HG02981 (cell line): ENCODE measurements around the gene TIAM1.

ENCODE experiments used
- ATAC-seq: cut with Tn5 transposase; IDR thresholded peaks from one replicate; pipeline ENCODE4 v1.9.1; 2021; ENCODE audit warnings: mild to moderate bottlenecking, moderate library complexity; ENCODE audit not compliant: unreplicated experiment

TIAM1 gene

DNA sequence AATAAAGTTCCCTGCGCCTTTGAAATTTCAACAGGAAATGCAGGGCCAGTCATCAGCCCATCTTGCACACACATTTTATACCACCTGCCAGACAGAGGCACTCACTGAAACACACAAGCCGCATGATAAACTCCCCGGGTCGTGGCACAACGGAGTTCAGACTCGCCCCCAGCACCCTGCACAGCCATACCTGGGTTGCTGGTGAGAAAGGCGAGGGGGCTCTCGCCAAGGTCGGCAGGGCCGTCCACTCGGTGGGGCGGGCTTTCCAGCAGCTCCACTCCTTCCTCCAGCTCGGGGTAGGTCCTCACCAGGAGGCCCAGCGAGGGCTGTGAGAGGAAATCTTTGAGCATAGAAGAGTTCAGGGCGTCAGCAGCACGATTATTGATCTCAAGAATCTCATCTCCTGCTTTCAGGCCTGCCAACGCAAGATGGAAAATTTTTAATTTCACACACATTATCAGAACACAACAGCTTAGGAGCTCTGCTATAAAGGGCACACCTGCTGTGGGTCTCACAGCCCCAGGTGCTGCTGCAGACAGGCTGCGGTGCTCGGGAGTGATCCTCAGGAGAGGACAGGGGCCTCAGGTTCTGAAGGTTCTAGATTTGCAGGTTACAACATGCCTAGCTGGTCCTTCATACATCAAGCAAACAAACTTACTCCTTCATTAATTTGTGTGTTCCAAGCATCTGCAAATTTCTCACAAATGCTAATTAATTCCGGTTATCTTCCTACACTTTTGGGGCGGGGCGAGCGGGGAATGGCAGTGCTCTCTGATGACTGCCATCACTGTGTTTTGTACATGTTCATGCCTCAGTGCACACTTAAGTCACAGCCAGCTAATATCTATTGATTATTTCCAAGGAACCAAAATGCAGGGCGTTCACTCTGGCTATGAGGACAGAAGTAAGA lies 161.6 kb downstream of the TIAM1 start:
- no peak for ATAC-seq

DNA sequence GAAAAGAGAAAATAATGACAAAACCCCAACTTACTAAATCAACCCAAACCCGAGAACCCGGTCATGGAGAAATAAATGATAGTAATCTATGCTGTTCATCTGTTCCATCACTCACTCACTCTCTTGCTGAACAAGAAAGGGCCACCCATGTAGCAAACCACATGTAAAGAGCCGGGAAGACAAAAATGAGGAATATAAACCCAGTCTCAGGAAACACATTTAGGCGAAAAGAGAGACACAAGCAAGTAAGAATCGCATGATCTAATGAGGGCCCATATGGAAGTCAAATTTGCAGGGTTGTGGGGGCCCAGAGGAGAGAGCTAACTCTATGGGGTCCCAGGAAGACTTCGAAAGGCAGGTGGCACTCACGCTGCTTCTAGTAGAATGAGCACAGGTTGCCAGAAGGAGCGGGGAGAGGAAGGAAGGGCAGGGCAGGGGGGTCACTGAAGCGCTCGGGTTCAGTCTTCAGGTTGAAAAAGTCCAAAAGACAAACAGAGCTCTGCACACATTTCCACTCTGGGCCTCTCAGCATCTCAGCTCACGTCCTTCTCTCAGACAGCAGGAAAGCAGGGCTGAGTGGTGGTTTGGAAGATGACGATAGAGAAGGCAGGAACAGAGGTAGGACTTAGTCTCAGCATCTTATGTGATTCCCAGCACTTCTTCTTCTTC lies 162.8 kb downstream of the TIAM1 start:
- no peak for ATAC-seq

DNA sequence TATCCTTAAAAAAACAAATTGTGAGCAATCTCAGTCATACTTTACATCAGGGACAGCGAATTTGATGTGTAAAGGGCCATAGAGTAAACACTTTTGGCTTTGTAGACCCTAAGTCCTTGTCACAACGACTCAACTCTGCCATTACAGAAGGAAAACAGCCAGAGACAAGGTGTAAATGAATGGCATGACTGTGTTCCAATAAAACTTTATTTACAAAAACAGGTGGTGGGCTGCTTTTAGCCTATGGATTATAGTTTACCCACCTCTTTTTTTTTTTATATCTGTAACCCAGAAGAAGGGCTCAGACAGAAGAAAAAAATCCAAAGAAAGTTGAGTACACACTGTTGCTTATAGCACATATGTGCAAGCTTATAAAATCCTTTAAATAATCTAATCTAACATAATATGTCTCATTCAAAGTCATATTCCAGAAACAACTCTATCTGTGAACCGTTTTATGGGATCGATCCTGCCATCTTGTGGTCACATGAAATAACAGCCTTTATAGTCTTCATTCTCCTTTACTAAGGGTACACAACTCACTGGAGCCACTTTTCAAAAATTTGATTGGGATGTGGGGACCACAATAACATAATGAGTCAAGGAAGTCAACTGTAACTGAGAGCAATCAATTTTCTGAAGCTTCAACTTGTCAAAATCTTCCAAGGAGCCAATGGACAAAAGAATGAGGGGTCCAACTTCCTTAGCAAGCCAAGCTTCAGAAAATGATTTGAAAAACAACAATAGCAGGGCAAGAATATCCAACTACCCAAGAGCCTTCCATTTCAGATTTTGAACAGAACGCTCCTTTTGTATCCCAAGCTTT lies 163.6 kb downstream of the TIAM1 start:
- no peak for ATAC-seq

- ATAC-seq: no peak
Measured at GRCh38 chr21:31176725-31177124, 167.3 kb downstream of the TIAM1 start.

- ATAC-seq: no peak
Measured at GRCh38 chr21:31176080-31176551, 167.9 kb downstream of the TIAM1 start.

DNA sequence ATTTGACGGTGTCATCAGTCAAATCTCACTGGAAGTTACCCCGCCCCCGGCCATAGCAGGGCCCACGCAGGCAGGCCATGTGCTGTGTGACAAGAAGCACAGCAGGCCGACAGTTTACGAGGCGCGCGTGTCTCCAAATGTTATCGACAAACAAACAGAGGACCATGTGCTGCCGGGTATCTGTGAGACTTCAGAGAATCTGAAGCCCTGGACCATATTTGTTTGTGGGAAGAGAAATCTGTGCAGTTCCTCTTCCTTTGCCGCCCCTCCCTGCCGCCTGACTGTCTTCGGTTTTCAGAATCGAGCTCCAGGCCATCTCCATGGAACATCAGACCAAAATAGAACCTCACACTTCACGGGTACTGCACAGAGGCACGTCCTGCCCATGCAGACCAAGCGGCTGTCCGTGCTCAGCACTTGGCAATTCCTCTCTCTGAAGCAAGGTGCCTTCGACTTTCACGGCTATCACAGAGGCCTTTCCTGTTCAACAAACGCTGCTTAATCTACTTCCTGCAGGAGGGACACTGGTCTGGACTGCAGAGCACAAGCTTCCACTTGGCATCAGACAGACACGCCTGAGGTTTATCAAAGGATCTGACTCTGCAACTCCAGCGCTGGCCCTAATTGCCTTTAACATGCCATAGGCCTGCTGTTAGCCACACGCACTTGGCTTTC lies 170.0 kb downstream of the TIAM1 start:
- ATAC-seq: no peak

DNA sequence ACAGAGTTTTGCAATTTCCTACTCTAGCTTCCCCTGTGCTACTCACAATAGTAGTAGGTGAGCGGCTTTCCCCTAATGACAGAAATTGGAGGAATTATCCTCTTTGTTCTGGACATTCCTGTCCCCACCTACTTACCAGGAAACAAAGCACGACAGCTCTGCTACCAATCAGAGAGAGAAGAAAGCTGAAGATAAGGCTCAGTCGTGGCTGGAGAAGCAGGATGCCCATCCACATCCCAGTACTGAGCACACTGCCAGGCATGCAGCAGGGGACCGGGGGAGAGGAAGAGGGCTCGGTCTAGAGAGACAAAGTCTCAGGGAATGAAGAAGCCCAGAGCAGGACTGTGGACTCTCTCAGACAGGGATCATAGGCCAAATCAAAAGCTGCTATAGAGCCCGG lies 171.7 kb downstream of the TIAM1 start:
- ATAC-seq: no peak

DNA sequence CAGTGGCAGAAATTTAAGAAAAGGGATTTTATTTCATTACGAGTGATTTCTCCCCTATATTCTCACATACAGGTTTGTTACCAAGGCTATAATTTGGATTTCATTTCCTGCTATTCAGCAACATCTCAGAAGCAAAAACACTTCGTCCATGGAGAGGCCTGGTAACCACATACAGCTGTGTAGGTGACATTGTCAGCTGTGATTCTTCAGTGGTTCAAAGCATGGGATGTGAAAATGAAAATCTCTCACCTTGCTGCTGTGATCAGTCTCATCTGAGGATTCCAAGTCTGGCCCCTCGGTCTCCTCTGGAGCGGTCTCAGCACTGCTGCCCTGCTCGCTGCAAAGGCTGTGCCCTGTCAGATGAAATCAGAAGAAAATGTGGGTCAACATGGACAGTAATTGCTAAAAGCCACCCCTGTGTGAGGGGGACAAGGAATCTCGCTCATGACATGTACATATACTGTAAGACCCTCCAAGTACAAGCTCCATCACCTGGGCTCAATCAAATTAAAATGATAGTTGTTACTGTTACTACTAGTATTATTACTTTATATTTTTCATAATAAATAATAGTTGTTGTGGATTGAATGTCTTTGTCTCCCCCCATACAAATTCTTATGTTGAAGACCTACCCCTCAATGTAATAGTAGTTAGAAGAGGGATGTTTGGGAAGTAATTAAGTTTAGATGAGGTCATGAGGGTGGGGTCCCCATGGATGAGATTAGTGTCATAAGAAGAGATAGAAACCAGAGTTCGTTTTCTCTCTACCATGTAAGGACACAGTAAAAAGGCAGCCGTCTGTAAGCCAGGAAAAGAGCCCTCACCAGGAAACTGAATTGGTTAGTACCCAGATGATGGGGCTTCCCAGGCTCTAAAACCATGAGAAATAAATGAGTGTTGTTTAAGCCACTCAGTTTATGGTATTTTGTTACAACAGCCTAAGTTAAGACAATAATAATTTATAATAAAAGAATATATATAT lies 179.1 kb downstream of the TIAM1 start:
- no peak for ATAC-seq

GRCh38 chr21:31162827-31163226 lies 181.2 kb downstream of the TIAM1 start:
- ATAC-seq: no peak

- ATAC-seq: no peak
Measured at GRCh38 chr21:31162079-31162699, 181.9 kb downstream of the TIAM1 start.

GRCh38 chr21:31161157-31161556 lies 182.9 kb downstream of the TIAM1 start:
- ATAC-seq: no peak

DNA sequence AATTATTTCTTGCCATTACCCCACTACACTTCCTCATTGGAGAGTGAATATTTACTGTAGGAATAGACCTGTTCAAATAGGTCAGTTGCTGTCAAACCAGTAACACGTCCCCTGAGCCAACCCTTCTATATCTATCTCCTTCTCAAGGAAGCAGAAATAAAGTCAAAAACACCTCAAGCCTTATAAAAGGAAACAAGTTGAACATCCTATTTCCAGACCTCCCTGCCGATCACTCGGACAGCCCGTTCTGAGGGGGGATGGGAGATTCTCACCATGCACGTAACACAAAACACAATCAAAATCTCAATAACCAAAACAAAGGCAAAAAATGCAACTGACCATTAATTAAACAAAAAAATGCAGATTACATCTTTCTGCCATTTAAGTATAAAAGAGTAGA lies 184.3 kb downstream of the TIAM1 start:
- ATAC-seq: no peak

DNA sequence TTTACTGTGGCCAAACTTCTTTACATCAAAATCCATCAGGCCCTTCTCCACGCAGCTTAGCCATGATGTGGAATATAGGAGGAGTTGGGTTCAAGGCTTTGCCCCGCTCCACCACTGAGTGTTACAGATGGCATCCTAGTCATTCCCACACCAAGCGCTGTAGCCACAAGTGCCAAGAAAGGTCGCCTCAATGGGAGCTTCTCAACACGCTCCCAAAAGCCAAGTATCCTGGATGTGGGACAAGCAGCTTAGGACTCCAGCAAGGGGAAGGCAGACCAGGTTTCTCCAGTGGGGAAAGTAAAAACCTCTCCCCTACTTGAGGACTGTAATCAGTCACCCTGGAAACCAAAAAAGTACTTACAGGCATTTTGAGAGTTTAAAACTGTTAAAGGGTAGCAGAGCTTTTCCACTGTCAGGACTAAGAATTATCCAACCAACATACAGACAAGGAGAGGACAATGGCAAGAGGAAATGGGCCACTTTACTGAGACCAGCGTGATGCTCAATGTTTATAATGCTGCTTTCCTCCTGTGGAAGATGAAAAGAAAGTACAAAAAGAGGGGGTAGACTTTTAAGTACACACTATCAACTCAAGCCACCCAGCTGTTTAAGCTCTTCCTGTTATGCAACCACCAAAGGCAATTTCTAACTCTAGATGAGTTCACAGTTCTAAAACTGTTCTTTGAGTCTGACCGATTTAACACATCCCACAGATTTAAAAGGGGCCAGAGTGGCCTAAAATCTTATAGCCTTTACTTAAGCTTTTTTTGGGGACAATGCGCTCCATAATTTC lies 185.1 kb downstream of the TIAM1 start:
- no peak for ATAC-seq

DNA sequence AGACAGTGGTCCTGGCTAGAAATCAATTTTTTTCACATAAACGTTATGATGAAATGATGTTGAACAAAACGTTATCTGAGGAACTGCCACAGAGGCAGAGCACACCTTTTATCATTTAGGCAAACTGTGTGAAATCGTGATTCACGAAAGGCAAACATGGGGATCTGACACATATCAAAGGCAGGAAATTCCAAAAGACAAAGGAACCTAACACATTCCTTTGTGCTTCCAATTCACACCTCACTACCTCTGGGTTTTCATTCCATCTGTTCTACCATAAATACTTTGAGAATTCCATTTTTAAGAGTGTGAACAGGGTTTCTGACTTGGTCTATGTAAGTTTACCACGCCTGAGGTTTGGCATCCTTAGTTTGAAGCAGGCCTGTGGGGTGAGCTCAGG lies 186.3 kb downstream of the TIAM1 start:
- no peak for ATAC-seq

DNA sequence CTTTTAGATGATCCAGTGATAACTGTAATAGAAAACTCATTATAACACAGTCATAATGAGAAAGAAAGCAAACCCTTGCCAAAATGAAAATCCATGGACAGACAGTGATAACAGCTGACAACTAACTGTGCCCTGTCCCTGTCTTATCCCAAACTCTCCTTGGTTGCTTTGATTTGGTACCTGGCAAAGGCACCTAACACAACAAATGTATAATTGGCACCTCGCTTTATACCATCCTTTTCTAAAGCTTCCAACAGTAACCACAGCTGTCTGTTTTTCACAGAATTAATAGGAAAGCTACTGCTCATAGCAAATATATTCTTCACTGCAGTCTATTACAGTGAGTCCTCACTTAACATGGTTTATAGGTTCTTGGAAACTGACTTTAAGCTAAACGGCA lies 187.4 kb downstream of the TIAM1 start:
- no peak for ATAC-seq

- ATAC-seq: no peak
Measured at GRCh38 chr21:31156169-31156568, 187.9 kb downstream of the TIAM1 start.

DNA sequence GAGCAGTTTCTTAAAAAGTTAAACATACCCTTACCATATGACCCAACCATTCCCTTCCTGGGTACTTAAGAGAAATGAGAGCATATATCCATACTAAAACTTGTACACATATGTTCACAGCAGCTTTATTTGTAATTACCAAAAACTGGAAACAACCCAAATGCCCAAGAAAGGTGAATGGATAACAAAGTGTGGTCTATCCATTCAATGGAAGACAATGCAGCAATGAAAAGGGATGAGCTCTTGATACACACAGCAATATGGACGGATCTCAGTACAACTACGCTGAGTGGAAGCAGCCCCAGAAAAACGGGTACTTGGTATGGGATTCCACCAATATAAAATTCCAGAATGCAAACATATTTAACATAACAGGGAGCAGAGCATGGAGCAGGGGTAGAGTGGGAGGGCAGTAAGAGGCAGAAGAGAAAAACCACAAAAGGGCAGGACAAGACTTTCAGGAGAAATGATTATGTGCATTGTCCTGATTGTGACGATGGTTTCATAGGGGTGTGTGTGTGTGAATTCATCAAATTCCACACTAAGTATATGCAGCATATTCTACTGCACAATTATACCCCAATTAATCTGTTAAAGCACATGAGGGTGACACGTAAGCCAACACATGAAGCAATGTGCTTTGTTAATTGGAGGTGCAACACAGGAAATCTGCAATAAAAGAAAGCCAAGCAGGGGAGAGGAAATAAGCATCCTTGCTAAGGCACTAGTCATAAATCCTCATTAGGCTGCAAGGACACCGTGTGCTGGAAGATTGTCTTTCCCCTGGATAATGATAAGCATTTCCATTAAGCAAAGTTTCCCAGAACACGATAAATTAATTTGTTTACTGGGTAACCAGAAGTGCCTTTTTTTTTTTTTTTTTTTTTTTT lies 192.7 kb downstream of the TIAM1 start:
- ATAC-seq: no peak
